ENCODE results near the gene XG.
"Not testable (repeated sequence)": the region's sequence is repeated elsewhere in the genome, so short reads cannot be mapped to it uniquely, and the experiment has no call there.

Gene XG, protein sequence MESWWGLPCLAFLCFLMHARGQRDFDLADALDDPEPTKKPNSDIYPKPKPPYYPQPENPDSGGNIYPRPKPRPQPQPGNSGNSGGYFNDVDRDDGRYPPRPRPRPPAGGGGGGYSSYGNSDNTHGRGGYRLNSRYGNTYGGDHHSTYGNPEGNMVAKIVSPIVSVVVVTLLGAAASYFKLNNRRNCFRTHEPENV

DNA sequence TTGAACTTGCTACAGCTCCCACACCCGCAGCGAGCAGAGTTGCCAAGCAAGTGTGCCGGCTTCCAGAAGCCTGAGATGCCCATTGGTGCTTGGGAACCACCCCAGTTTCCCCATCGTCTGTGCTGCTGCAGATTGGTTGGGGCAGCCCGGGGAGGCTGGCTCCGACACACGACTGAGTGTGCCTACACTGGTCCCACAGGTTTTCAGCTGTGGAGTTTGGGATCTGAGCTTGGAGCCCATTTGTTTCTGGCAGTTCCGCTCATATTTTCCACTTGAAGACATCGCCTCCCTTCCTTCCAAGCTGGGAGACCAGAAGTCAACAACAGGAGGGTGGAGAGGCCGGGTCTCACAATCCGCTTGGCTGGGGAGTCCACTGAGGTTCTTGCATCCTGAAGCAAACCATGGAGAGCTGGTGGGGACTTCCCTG, at the start of gene XG:
XG (plus strand) TSS at position 167 of the 427 bp plus-strand sequence; CDS start at position 402, 235 bp downstream.
- DNase-seq = not testable (repeated sequence)

DNA sequence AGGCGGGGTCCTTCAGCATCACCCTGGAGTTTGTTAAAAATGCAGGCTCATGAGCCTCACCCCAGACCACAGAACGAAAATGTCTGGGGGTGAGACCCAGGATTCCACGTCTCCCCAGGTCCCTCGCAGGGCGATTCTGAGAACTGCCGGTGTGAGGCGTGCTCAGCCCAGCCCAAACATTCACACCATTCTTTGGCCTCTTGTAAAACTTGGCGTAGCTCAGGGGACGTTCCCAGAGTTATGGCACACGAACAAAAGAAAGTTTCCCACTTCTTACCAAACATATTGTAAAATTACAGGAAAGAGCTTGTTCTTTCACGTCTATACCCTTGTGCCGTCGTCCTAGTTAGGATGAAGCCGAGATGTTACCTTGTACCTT, 47.9 kb upstream of the XG start:
- DNase-seq = no peak

DNA sequence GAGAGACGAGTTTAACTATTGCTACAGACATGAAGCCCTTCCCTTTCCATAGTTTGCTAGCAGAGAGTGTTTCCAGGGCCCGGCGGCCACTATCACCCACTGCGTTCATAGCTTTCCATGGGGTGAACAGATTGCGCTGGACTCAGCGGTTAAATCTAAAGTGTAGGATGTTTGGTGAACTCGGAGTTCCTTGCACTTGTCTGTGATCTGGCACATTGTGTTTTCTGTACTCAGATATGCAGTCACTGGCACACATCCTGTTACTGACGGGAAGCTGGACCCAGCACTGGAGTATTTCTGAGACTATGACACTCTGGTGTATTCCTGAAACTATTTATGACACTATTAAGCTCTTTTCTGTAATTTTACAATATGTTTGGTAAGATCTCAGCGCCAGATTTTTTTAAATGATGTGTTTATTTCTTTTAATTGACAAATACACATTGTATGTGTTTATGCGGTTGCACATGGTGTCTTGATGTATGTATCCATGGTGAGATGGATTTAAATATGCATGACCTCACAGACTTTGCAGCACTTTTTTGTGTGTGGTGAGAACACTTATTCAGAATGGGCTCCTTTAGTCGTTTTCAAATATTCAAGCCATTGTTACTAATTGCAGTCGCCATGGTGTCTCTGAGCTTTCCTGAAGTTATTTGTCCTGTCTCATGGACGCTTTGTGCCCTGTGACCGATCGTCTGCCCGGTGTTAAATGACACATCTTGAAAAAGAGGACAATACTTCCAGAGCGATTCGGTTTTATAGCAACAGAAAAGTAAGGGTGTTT, 46.6 kb upstream of the XG start:
- DNase-seq = no peak

DNA sequence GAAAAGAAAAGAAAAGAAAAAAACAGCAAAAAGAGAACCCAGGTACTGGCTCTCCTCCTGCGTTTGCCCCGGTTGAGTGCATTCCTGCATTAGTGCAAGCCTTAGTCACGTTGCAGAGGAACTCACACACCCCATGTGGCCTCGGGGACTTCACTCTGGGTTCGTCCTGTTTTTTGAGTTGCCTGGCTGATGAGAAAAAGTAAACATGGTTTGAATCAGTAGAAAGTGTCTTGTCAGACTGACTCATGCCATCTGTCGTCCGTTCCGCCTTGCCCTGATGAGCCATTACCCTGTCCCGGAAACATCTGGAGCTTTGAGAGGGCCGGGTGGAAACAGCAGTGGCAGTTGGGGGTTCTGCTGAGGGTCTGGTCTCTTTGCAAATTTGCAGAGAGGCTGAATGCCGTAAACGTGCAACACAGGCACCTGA, 44.5 kb upstream of the XG start:
- peak; percentile 20 for DNase-seq

DNA sequence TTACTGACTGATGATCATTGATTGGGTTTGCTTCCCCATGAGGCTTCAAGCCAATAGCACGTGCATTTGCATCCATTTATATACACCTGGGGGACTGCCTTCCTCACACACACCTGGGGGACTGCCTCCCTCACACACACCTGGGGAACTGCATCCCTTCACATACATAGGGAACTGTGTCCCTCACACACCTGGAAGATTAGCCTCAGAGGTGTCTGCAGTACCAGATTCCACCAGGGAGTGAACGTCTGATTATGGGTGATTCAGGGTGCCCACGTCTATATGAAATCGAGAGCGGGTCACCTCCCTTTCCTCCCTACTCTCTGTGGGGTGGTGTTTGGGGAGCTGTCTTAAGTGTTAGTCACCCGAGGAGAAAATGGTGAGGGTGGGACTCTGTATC, 43.8 kb upstream of the XG start:
- no peak for DNase-seq

DNA sequence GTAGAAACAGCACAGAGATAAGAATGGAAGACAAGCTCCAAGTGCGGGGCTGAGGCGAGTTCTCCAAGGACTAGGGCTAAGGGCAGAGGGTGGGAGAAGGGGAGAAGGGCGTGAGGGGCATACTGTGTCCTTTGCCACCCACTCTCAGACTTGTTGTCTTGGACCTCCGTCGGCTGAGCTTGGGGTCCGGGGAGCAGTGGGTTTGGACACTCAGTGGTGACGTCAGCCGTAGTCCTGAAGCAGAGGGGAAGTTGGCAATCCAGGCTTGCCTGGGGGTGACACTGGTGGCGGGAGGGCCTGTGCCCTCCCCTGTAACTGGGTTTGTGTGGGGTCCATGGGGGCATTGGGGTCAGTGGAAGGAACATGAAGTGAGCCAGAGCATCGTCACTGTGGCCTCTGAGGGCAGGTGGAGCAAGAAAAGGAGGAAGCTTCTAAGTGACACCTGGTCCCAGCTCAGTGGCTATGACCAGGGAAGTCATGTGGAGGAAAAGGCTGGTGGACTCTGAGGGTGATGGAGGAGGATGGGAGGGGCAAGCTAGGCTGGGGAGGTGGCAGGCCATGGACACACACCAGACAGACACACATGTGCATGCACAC, 43.1 kb upstream of the XG start:
- no peak for DNase-seq

DNA sequence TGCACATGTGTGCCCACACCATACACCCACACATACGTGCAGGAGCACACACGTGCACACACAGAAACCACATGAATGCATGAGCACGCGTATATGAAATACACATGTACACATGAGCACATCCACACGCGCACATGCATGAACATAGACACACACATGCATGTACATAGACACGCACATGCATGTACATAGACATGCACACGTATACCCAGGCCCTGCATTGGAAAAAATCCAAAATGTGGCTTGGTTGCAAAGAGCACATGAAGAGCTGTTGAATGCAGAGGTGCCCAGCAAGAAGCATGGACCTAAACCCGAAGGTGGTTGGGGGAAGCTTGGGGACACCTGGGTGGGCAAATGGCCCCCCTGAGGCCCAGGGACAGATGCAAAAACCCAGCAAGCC, 42.3 kb upstream of the XG start:
- DNase-seq = no peak

DNA sequence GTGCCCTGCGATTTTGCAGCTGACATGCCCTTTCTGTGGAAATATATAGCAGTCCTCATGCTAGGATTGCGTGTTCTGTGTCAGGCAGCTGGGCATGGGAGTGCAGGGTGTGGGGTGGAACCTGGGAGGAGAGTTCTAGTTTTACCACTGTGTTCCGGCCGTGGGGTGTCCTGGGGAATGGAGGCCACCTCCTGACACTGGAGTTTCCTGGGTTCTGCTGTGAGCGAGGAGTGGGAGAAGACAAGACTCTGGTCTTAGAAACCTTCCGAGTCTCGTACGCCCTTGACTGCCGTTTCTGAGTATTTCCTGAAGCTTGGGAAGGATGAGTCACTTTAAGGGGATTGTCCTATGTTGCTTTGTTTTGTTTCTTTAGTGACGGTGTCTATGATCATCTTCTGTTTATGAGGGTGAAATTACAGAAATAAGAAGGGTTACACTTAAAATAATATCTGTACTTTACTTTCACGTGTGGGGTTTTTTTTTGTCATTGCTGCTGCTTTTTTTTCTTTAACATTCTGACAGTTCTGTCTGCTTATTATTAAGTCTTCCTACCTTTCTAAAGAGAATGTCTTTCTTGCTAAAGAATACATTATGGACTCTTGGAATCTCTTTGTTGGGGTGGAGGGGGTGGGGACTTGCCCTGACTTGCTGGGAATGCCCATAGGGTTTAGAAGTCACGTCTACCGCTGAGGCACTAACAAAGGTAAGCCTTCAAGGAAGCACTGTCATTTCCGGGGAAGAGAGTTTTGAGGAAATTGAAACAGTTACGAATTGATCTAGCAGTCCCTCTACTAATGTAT, 41.6 kb upstream of the XG start:
- DNase-seq = peak; percentile 45

DNA sequence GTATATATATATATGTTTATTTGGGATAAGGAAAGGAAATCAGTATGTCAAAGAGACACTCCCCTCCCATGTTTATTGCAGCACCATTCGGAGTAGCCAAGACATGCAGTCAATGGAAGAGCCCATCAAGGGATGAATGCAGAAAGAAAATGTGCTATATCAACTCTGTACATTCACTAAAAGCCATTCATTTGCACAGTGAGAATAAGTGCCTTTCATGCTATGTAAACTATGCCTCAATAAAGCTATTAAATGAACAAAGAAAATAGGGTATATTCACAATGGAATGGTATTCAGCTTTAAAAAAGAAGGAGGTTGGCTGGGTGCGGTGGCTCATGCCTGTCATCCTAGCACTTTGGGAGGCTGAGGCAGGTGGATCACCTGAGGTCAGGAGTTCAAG, 40.4 kb upstream of the XG start:
- DNase-seq = no peak

DNA sequence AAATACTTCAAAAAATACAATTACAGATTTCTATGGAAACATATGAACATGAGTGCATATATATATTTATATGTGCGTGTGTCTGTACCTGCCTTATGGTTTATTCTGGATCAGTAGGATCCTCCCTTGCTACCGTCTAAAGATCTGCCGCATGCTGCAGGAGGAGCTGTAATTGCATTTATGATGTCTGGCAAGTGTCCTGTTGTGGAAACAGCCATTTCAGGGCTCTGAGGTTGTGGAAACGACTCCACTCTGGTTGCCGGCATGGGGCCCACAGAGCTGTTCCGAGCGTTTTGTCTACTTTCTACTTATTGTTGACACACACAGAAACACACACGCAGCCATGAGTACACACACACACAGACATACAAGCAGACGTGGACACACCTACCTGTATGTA, 39.4 kb upstream of the XG start:
- DNase-seq = no peak

DNA sequence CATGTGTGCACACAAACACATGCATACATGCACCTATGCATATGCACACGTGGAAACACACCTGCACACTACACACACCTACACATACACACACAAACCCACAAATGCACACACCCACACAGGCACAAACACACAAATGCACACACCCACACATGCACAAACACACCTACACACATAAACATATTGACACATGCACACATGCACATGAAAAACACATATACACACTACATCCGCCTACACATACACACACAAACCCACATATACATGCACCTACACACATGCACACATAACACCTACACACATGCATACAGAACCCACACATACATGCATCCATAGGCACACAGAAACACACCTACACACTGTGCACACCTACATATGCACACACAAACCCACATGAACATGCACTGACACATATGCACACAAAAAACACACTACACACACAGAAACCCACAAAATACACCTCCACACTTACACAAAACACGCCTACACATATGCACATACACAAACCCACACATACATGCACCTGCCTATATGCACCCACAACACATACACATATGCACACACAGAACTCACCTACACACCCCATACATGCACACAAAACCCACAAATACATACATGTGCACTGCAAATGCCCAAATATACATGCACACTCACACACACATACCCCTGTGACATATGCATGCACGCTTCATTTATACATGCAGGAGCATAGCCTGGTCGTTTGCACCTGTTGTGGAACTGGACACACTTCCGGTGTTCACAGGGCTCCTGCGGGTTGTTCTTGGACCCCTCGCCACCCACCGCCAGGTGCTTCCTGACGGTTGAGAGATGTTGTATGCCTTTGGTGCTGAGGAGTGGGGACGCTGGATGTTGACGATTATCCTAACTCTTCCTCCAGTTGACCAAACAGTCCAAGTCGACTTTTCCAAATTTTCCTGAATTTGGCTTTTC, 38.7 kb upstream of the XG start:
- no peak for DNase-seq

DNA sequence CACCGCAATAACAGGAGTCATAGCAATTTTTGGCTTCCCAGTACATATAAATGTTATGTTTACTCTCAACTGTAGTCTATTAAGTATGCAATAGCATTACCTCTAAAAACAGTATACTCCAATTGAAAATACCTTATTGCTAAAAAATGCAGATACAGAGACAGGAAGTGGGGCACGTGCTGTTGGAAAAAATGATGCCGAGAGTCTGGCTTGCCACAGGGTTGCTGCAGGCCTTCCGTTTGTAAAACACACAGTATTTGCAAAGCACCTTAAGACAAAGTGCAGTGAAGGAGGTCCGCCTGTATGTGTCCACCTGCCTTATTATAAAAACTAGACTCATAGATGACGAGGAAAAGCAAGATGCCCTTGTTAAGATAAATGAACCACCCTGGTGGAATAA, 37.3 kb upstream of the XG start:
- DNase-seq = no peak

DNA sequence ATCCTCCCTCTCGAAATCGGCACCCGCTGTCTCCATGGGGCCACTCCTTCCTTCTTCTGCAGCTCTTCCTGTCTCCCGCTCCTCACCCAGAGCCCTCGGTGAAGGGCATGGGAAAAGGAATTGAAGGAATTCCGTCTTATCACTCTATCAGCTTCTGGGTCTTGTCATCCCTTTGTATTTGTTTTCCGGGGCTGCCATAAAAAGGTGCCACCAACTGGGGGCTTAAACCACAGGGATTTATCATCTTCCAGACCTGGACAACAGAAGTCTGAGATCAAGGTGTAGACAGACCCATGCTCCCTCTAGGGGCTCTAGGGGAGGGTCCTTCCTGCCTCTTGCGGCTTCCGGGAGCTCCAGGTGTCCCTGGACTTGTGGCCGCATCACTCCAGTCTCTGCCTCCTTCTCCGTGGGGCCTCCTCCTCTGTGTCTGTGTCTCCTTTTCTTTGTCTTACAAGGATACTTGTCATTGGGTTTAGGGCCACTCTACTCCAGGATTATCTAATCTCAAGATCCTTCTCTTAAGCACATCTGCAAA, 36.7 kb upstream of the XG start:
- DNase-seq = no peak

DNA sequence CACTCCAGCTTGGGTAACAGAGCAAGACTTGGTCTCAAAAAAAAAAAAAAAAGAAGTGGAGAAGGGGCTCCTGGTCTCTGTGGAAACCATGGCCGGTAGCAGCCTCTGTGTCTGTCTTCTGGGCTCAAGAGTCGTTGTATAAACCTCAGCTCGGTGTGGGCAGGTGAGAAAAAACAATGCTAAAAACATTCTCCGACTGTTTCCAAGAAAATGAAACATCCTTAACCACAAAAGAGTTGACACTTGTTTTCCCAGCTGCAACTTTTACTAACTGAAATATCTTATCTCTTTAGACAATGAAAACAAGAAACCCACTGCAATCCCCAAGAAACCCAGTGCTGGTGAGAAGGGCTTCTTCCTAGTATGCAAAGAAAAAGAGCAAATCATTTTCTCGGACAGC, 34.5 kb upstream of the XG start:
- DNase-seq = no peak

DNA sequence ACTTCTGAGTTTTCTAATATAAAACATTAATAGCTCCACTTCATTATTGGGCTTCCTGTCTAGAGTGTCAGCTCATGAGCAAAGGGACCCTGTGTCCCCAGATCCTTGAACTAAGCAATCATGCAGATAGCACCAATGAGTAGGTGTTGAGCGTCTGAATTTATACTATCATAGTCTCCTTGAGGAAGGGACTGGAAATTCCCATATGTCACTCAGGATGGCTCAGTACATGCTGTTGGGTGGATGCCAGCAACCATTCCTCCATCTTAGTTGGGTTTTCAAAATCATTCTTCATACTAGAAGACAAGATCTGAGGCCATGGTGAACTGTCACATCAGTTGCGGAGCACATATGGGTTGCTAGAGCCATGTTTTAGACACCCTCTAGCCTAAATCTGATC, 33.0 kb upstream of the XG start:
- DNase-seq = no peak

DNA sequence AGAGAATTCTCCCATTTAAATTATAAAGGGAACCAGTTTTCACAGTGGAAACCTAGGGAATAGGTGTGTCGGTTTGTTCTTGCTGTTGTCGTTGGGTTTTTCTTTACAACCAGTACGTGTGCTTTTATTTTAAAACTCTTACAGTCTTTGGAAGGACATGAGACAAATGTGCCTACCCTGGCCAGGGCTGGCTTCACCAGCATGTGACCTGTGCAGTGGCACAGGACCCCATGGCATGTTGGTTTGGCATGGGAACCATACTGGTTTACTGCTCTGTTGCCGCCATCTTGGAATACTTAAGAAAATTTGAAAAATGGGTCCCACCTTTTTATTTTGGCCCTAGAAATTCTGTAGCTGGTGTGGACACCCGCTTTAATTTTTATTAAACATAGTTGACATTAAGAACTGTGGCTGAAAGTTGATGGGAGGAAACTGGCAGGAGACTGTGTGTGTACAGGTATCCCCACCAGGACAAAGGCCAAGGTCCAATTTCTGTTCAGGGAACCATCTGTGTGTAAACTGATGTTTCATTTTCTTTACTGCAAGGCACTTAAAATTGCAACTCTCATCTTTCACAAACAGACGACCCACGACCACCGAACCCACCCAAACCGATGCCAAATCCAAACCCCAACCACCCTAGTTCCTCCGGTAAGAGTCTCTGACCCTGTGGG, 31.9 kb upstream of the XG start:
- no peak for DNase-seq

DNA sequence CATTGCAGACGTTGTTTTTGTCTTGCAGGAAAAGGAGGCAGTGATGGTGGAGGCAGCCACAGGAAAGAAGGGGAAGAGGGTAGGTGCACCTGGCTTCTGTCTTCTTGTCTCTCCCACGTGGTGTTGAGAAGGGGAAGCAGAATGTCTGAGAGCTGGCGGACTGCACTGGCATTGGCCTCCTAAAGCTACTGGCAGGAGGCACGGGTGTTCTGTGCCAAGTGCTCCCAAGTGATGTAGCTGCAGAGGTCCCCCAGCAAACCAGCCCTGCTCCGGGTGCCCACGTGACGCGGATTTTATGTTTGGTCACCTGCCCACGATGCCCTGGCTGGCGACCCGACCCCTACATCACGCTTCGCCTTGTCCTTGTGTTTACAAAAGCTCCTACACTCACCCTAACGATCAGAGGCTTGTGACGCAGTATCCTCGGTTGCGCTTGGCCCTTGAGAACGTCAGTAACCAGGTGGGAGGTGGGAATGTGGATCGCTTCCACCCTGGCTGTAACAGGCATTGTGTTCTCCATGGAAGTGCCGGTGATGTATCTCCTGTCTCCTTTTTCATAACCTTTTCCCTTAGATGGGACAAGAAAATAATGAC, 28.5 kb upstream of the XG start:
- DNase-seq = no peak

DNA sequence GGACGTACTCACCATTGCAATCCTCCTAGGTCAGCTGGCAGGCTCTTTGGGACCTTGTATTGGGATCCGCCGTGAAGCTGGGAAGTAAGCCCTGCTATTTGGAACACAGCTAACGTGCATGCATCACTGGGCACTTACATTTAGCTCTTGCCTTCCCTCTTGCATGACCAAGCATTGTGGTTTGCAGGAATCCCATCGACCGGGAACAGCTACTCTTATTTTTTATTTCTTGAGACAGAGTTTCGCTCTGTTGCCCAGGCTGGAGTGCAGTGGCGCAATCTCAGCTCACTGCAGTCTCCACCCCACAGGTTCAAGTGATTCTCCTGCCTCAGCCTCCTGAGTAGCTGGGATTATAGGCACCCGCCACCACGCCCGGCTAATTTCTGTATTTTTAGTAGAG, 24.6 kb upstream of the XG start:
- DNase-seq = not testable (repeated sequence)

DNA sequence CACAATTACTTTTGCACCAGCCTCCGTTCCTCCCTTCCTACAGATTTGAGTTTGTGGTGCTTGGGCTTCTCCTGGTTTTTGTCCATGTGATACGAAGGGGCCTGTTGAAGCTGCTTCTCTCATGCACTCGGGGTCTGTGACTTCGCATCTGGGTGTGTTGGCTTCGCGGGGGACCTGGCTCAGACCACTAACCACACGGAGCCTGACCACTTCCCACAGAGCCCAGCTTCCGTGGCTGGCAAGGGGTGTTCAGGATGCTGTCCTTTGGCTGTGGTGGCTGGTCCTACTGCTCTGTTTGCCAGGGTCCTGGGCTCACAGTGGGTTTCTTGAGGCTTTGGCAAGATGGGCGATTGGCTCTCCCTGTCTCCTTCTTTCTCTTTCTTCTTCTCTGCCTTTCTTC, 19.8 kb upstream of the XG start:
- DNase-seq = no peak

DNA sequence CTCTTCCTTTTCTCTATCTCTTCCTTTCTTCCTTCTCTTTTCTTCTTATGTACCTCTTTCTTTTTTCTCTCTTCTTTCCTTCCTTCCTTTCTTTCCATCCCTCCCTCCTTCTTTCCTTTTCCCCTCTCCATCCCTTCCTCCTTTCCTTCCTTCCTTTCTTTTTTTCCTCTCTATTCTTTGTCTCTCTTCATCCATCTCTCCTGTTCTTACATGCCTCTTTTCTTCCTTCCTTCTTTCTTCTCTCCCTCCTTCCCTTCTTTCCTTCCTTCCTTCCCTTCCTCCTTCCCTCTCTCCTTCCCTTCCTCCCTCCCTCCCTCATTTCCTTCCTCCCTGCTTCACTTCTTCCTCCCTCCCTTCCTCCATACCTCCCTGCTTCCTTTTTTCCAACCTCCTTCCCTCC, 19.2 kb upstream of the XG start:
- DNase-seq = no peak

DNA sequence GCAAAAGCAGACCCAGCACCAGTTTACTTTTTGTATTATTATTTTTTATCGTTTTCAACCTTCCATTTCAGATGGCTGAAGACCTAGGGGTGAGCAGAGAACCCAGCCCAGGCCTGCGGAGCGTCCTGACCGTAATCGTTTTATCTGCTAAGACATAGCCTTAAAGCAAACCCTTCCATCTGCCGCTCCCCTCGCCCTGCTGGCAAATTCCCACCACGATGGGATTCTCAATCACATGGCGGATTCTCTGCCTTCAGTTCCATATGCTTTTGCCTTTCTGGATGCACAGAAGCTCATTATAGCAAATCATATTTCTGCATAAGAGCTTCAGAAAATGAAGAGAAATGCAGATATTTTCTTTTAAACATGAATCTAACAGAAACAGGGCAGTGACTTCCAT, 18.6 kb upstream of the XG start:
- DNase-seq = no peak

Data from NCI-H226 (cell line).